ENCODE results near the gene C17orf75. TPM values are rescaled to one million over a fixed set of nuclear protein-coding genes. Genes with fewer than 3 reads are reported as not detected.
"Not testable (repeated sequence)": the region's sequence is repeated elsewhere in the genome, so short reads cannot be mapped to it uniquely, and the experiment has no call there.

The C17orf75 gene
- total and polyA plus RNA-seq, 2 experiments from 2014 or later: 16.0 to 25.7 TPM

GRCh38 chr17:32323811-32324491 is 18.0 kb downstream of the C17orf75 start:
- DNase-seq (ENCODE audit: low spot score): no peak
- 54% methylated on average over 11 of the region's 11 CpGs for WGBS (ENCODE audit: low lambda C conversion rate, missing lambda C conversion rate)

DNA sequence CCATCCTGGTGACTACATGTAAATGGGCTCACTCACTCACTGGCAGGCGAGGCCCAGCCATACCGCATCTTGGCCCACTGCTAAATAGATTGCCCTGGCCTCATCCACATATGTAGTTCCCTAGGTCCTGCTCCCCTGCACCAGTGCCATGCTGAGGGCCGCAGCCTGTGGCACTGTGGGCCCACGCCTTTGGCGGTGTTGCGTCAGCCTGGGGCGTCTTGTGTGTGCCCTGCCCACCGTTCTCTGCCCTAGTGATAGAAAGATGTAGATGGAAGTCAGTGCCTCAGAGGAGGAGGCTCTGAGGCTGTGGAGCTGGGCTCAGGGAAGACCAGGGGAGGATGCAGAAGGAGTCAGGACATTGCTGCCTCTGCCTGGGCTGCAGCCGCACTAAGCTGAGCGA is 18.9 kb downstream of the C17orf75 start:
- no peak overlapping the region for H3K4me3 ChIP-seq
- H3K9me3 ChIP-seq (ENCODE audit: low read depth): no peaks in the 10 kb centered on the region
- H3K36me3 ChIP-seq (replicated peaks; ENCODE audit: insufficient read depth, low read depth): no peaks in the 10 kb centered on the region
- H3K4me1 ChIP-seq (ENCODE audit: insufficient read depth): no peaks in the 10 kb centered on the region
- H3K9me2 ChIP-seq (replicated peaks; ENCODE audit: insufficient read depth): no peaks in the 10 kb centered on the region
- H3K79me2 ChIP-seq: no peaks in the 10 kb centered on the region
- DNase-seq (ENCODE audit: low spot score): no peak
- H3K4me2 ChIP-seq: no peak overlapping the region
- no peak overlapping the region for H2AFZ ChIP-seq
- H3K27ac ChIP-seq: no peak overlapping the region
- TF ChIP-seq EZH2 (IDR thresholded peaks at IDR 0.05; ENCODE audit: borderline replicate concordance) (no peak), EZH2phosphoT487 (IDR thresholded peaks at IDR 0.05; ENCODE audit: low read depth, severe bottlenecking, unreplicated experiment) (no peak)
- TF ChIP-seq, protein P1, sequence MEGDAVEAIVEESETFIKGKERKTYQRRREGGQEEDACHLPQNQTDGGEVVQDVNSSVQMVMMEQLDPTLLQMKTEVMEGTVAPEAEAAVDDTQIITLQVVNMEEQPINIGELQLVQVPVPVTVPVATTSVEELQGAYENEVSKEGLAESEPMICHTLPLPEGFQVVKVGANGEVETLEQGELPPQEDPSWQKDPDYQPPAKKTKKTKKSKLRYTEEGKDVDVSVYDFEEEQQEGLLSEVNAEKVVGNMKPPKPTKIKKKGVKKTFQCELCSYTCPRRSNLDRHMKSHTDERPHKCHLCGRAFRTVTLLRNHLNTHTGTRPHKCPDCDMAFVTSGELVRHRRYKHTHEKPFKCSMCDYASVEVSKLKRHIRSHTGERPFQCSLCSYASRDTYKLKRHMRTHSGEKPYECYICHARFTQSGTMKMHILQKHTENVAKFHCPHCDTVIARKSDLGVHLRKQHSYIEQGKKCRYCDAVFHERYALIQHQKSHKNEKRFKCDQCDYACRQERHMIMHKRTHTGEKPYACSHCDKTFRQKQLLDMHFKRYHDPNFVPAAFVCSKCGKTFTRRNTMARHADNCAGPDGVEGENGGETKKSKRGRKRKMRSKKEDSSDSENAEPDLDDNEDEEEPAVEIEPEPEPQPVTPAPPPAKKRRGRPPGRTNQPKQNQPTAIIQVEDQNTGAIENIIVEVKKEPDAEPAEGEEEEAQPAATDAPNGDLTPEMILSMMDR (IDR thresholded peaks at IDR 0.05; ENCODE audit: poor library complexity): no peak
- H4K20me1 ChIP-seq (ENCODE audit: insufficient read depth, poor library complexity, severe bottlenecking): no peaks in the 10 kb centered on the region
- WGBS (ENCODE audit: low lambda C conversion rate, missing lambda C conversion rate): 97% methylated on average over 10 of the region's 10 CpGs
- H3K27me3 ChIP-seq: no peaks in the 10 kb centered on the region

More at GRCh38 chr17:32323811-32324491, 18.0 kb downstream of the C17orf75 start:
- no peak overlapping the region for H3K4me3 ChIP-seq
- no peaks in the 10 kb centered on the region for H3K9me3 ChIP-seq (ENCODE audit: low read depth)
- no peak overlapping the region for H2AFZ ChIP-seq
- TF ChIP-seq EZH2phosphoT487 (IDR thresholded peaks at IDR 0.05; ENCODE audit: low read depth, severe bottlenecking, unreplicated experiment) (no peak), EZH2 (IDR thresholded peaks at IDR 0.05; ENCODE audit: borderline replicate concordance) (no peak)
- TF ChIP-seq, protein P1 (IDR thresholded peaks at IDR 0.05; ENCODE audit: poor library complexity): no peak
- H3K4me2 ChIP-seq: no peak overlapping the region
- H3K36me3 ChIP-seq (replicated peaks; ENCODE audit: insufficient read depth, low read depth): no peaks in the 10 kb centered on the region
- no peaks in the 10 kb centered on the region for H4K20me1 ChIP-seq (ENCODE audit: insufficient read depth, poor library complexity, severe bottlenecking)
- H3K79me2 ChIP-seq: no peaks in the 10 kb centered on the region
- no peaks in the 10 kb centered on the region for H3K4me1 ChIP-seq (ENCODE audit: insufficient read depth)
- no peaks in the 10 kb centered on the region for H3K9me2 ChIP-seq (replicated peaks; ENCODE audit: insufficient read depth)
- H3K27me3 ChIP-seq: no peaks in the 10 kb centered on the region
- H3K27ac ChIP-seq: no peak overlapping the region

- H2AFZ ChIP-seq: no peak overlapping the region
- no peak overlapping the region for H3K4me2 ChIP-seq
- no peaks in the 10 kb centered on the region for H3K9me3 ChIP-seq (ENCODE audit: low read depth)
- H4K20me1 ChIP-seq (ENCODE audit: insufficient read depth, poor library complexity, severe bottlenecking): no peaks in the 10 kb centered on the region
- no peaks in the 10 kb centered on the region for H3K4me1 ChIP-seq (ENCODE audit: insufficient read depth)
- no peak overlapping the region for H3K4me3 ChIP-seq
- H3K36me3 ChIP-seq (replicated peaks; ENCODE audit: insufficient read depth, low read depth): no peaks in the 10 kb centered on the region
- no peaks in the 10 kb centered on the region for H3K9me2 ChIP-seq (replicated peaks; ENCODE audit: insufficient read depth)
- no peak overlapping the region for H3K27ac ChIP-seq
- 94% methylated on average over 14 of the region's 15 CpGs for WGBS (ENCODE audit: low lambda C conversion rate, missing lambda C conversion rate)
- no peak for DNase-seq (ENCODE audit: low spot score)
- TF ChIP-seq EZH2phosphoT487 (IDR thresholded peaks at IDR 0.05; ENCODE audit: low read depth, severe bottlenecking, unreplicated experiment) (no peak), EZH2 (IDR thresholded peaks at IDR 0.05; ENCODE audit: borderline replicate concordance) (no peak)
- TF ChIP-seq, protein P1 (IDR thresholded peaks at IDR 0.05; ENCODE audit: poor library complexity): no peak
- H3K79me2 ChIP-seq: no peaks in the 10 kb centered on the region
- H3K27me3 ChIP-seq: peaks cover 2% of the 10 kb centered on the region
Observed at GRCh38 chr17:32320847-32321246, 21.1 kb downstream of the C17orf75 start.

GRCh38 chr17:32320080-32320479 is 21.9 kb downstream of the C17orf75 start:
- not testable (repeated sequence) for H3K79me2 ChIP-seq; H2AFZ ChIP-seq; H3K4me2 ChIP-seq; H3K9me2 ChIP-seq (replicated peaks; ENCODE audit: insufficient read depth); H3K9me3 ChIP-seq (ENCODE audit: low read depth); H3K27ac ChIP-seq; H3K4me3 ChIP-seq; H4K20me1 ChIP-seq (ENCODE audit: insufficient read depth, poor library complexity, severe bottlenecking); DNase-seq (ENCODE audit: low spot score); H3K4me1 ChIP-seq (ENCODE audit: insufficient read depth); H3K36me3 ChIP-seq (replicated peaks; ENCODE audit: insufficient read depth, low read depth); H3K27me3 ChIP-seq
- 87% methylated on average over 6 of the region's 6 CpGs for WGBS (ENCODE audit: low lambda C conversion rate, missing lambda C conversion rate)
